ENCODE results near the gene NLRP6.
"Not testable (repeated sequence)": the region's sequence is repeated elsewhere in the genome, so short reads cannot be mapped to it uniquely, and the experiment has no call there.

Gene NLRP6

DNA sequence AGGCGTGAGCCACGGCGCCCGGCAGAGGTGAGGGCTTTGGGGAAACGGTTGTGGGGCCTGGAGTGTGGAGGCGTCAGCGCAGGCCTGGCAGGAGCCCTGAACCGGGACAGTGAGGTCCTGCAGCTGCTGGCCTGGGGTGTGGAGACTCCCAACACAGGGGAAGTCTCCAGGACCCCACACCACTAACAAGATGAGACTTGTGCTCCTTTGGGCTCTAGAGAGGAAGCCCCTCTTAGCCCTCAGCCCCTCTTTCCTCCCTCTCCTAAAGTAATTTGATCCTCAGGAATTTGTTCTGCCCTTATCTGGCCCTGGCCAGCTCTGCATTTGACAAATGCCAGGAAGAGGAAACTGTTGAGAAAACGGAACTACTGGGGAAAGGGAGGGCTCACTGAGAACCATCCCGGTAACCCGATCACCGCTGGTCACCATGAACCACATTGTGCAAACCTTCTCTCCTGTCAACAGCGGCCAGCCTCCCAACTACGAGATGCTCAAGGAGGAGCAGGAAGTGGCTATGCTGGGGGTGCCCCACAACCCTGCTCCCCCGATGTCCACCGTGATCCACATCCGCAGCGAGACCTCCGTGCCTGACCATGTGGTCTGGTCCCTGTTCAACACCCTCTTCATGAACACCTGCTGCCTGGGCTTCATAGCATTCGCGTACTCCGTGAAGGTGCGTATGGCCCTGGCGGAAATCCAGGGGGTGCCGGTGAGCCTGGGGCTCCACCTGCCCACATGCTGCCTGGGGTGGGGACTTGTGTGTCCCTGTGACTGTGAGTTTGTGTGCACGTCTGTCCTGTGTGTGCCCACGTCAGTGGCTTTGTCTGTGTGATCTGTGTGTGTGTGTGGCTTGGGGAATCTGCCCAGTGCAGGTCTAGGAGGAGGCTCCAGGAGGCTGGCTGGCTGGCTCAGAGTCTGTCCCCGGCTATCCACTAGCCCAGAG lies 29.8 kb downstream of the NLRP6 start, which contains the start of gene IFITM2:
TSS of gene IFITM2 (plus strand) at position 51 of the 943 bp plus-strand sequence. CDS start at position 428, 377 bp downstream.
- not testable (repeated sequence) for DNase-seq (ENCODE audit: low read depth, low spot score)

DNA sequence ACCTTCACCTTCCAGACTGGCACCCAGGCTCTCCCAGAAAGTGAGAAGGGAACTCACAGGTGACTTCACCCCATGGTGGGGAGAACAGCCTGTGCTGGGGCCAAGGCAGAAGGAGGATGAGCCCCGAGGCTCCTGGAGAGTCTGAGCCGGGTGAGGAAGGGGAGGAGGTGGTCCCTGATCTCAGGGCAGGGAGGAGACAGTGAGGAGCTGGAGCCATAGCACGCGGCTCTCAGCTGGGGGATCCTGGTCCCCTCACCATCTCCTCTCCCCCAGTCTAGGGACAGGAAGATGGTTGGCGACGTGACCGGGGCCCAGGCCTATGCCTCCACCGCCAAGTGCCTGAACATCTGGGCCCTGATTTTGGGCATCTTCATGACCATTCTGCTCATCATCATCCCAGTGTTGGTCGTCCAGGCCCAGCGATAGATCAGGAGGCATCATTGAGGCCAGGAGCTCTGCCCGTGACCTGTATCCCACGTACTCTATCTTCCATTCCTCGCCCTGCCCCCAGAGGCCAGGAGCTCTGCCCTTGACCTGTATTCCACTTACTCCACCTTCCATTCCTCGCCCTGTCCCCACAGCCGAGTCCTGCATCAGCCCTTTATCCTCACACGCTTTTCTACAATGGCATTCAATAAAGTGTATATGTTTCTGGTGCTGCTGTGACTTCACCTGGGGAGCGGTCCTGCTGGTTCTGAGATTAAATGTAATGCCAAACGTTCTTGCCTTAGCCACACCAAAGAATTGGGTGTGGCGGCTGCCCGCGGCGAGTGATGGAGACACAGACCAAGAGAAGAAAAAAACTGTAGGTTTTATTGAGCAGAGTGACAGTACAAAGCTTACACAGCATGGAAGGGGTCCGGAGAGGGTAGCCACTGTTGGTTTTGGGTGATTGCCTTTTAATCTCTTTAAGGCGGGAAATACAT lies 30.8 kb downstream of the NLRP6 start:
- not testable (repeated sequence) for DNase-seq (ENCODE audit: low read depth, low spot score)

DNA sequence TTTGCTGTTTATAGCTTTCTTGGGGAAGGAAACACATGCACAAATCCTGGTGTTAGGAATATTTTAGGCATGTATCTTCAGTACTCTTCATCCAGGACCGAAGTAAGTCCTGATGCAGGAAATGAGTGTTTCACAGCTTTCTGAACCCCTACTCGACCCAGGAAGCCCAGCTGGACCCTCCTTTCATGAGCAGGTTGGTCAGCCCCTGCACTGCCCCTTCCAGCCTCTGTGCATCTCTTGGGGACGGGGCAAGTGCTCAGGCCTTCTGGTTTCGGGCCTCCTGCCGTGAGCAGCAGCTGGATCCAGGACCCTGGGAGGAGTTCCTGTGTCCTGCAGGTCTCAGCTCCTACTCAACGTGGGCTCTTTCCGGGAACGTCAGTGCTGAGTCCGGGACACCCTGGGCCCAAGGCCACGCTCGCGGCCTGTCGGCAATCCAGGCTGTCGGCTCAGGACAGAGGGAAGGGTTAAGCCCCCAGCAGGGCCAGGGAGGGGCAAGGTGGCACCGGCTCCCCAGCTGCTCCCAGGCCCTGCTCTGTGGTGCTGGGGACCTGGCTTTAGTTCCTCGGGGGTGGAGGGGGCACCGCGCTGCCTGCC lies 31.9 kb downstream of the NLRP6 start:
- DNase-seq (ENCODE audit: low read depth, low spot score), result not testable (repeated sequence)

DNA sequence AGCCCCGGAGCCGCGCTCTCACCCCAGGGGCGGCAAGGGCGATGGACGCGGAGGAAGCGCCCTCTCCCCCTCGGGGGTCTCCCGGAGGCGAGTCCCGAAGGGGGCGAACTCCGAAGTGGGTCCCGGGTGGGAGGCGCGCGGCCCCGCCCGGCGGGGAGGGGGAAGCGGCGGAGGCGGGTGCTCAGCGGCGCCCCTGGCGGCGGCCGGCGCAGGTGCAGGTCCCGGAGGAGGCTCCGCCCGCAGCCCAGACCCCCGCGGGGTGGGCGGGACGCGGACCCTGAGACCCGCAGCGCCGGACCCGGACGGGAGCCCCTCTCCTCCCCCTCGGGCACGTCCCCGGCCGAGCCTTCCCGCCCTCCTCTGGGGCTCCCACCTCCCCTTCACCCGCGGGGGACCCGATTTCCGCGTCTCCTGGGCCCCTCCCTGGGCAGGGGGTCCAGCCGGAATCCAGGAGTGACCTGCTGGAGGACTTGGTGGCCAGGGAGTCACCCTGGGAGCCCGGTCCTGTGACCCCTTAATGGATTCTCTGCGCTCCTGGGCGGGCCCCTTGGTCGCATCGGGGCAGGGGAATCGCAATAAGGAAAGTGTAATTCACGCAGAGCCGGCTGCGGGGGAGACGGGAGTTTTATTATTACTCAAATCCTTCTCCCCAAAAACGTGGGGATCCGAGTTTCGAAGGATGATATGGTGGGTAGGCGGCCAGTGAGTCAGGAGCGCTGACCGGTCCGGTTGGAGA lies 33.0 kb downstream of the NLRP6 start:
- not testable (repeated sequence) for DNase-seq (ENCODE audit: low read depth, low spot score)

DNA sequence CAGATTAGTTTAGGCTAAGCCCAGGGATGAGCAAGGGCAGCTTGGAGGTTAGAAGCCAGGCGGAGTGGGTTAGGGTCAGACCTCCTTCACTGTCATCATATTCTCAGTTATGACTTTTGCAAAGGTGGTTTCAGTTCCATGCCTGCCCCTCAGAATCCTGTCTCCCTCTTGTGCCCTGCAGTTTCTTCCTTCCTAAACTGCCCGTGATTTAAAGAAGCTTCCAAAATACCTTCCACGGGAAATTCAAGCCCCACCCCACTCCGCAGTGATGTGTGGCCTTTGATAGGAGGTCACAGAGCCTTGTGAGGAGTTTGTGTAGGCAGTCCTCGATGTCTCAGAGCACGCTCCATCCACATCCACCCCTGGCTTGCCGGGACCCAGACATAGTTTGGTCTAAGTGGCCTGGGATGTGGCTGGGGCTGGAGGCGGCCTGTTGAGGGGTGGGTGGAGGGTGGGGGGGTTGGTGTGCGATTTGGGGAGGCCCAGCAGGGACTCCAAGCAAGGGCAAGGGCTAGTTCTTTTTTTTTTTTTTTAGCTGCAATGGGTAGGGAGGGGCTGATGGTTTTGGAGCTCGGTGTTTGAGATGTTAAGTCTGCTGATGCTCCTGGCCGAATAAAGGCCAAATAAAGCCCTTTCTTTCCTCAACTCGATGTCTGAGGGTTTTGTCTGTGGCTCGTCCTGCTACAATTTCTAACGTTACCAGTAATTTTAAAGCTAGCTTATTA lies 34.0 kb downstream of the NLRP6 start:
- no peak for DNase-seq (ENCODE audit: low read depth, low spot score)

DNA sequence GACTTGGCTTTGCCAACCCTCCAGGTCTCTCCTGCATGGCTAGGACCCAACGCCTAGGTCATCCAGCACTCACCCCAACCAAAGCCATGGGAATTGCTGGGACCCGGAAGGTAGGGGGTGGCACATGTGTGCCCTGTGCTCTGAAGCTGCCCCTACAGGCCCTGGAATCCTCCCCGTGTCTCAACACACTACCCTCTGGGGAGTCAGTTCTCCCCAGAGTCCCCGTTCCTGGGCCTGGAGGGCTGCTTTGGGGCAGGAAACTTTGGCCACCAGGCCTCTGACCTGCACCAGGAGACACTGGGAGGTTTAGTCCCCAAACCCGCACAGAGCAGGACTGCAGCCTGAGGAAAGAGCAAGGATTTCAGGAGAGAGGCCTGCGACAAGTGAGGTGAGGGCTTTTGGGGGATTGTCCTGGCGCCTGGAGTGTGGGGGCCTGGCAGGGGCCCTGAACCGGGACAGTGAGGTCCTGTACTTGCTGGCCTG lies 35.1 kb downstream of the NLRP6 start:
- no peak for DNase-seq (ENCODE audit: low read depth, low spot score)

DNA sequence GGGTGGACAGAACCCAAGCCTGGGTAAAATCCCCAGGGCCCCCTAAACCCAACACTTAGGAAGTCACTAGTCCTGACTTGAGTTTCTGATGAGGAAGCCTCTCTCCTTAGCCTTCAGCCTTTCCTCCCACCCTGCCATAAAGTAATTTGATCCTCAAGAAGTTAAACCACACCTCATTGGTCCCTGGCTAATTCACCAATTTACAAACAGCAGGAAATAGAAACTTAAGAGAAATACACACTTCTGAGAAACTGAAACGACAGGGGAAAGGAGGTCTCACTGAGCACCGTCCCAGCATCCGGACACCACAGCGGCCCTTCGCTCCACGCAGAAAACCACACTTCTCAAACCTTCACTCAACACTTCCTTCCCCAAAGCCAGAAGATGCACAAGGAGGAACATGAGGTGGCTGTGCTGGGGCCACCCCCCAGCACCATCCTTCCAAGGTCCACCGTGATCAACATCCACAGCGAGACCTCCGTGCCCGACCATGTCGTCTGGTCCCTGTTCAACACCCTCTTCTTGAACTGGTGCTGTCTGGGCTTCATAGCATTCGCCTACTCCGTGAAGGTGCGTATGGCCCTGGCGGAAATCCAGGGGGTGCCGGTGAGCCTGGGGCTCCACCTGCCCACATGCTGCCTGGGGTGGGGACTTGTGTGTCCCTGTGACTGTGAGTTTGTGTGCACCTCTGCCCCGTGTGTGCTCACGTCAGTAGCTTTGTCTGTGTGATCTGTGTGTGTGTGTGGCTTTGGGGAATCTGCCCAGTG lies 35.8 kb downstream of the NLRP6 start, which contains the start of gene IFITM1:
TSS of gene IFITM1 (plus strand) at position 254 of the 767 bp plus-strand sequence. CDS start at position 385, 131 bp downstream.
- no peak for DNase-seq (ENCODE audit: low read depth, low spot score)

DNA sequence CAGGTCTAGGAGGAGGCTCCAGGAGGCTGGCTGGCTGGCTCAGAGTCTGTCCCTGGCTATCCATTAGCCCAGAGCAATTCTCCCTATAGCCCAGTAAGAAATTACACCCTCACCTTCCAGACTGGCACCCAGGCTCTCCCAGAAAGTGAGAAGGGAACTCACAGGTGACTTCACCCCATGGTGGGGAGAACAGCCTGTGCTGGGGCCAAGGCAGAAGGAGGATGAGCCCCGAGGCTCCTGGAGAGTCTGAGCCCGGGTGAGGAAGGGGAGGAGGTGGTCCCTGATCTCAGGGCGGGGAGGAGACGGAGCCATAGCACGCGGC lies 36.3 kb downstream of the NLRP6 start:
- not testable (repeated sequence) for DNase-seq (ENCODE audit: low read depth, low spot score)

DNA sequence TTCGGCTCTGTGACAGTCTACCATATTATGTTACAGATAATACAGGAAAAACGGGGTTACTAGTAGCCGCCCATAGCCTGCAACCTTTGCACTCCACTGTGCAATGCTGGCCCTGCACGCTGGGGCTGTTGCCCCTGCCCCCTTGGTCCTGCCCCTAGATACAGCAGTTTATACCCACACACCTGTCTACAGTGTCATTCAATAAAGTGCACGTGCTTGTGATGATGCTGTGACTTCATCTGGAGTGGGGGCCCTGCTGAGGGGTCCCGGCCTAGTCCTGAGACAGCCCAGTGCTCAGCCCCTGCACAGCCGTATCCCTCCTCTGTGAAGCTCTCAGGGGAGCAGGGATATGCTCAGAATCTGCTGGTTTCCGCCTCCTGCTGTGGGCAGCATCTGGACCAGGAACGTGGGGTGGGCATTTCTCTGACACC lies 36.9 kb downstream of the NLRP6 start:
- DNase-seq (ENCODE audit: low read depth, low spot score), result no peak

DNA sequence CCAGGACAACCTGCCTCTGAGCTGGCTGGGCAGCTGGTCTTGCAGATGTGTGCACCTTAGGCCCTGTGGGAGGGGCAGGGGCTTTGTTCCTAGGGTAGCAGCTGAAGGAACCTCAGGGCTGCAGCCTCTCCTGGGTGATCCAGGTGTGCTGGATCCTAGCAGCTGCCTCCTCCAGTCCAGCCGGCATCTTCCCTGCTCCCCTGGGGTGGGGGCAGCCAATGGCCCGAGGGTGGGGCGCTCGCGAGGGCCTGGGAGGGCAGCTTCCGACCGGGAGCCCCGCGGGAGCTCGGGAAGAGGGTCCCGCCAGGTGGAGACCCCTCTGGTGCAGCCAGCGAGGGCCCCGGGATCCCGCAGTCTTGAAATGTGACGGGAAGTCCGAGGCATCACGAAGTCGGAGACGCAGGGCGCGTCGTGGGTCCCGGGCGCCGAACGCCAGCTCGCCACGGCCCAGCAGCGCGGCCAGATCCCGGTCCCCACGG lies 37.3 kb downstream of the NLRP6 start:
- no peak for DNase-seq (ENCODE audit: low read depth, low spot score)

DNA sequence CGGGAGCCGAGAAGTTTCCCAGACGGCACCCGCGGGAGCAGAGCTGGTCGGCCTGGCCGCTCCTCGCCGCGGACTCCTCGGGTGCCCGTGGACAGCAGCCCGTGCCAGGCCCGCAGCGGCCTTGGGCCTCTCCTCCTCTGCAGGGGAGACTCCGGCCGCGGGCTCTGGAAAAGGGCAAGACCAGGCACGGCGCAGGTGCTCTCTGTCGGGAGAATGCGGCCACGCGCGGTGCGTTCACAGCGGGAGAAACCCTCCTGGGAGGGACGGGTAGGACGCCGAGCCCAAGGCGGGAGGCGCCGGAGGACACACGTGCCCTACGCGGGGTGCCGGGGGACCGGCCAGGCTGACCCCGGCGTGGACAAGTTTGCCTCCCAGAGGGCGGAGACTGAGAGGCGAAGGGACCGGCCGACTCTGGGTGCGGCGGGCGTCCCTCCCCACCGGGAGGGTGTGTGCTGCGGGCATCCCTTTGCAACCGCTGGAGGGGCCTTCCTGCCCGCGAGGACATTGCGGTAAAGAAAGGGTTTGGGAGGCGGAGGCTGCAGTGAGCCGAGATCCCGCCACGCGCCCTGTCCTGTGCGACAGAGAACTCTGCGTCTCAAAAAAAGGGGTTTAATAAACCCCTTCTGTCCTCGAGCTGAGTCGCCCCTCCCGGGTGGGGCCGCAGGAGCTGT lies 38.0 kb downstream of the NLRP6 start:
- no peak for DNase-seq (ENCODE audit: low read depth, low spot score)

DNA sequence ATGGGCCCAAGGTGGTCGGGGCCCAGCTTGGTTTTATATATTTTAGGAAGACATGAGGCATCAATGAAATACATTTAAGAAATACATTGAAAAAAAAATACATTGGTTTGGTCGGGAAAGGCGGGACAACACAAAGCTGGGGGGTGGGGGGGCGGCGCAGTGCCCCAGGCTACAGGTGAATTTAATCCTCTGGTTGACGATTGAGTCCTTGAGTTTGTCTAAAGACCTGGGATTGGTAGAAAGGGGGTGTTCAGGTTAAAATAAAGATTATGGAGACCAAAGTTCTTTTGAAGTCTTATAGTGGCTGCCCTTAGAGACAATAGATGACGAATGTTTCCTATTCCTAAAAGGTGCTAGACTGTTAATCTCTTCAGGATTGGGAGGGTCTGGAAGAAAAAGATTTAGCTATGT lies 38.7 kb downstream of the NLRP6 start:
- DNase-seq (ENCODE audit: low read depth, low spot score), result no peak

DNA sequence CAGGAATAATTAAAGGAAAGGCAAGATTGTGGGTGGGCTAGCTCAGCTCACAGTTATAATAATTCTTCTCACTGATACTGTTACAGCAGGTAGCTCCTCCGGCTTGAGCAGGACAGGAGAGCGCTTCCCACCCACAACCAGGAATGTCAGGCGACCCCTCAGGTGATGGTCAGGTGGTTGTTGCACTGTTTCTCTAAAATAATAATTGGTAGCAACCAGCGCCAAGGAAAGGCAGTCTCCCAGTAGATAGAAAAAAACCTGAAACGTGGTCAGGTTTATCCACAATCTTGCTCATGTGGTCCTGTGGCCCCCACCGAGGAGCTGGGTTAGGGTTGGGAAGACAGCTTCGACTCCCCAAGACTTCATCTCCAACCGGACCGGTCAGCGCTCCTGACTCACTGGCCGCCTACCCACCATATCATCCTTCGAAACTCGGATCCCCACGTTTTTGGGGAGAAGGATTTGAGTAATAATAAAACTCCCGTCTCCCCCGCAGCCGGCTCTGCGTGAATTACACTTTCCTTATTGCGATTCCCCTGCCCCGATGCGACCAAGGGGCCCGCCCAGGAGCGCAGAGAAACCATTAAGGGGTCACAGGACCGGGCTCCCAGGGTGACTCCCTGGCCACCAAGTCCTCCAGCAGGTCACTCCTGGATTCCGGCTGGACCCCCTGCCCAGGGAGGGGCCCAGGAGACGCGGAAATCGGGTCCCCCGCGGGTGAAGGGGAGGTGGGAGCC lies 39.6 kb downstream of the NLRP6 start:
- not testable (repeated sequence) for DNase-seq (ENCODE audit: low read depth, low spot score)

DNA sequence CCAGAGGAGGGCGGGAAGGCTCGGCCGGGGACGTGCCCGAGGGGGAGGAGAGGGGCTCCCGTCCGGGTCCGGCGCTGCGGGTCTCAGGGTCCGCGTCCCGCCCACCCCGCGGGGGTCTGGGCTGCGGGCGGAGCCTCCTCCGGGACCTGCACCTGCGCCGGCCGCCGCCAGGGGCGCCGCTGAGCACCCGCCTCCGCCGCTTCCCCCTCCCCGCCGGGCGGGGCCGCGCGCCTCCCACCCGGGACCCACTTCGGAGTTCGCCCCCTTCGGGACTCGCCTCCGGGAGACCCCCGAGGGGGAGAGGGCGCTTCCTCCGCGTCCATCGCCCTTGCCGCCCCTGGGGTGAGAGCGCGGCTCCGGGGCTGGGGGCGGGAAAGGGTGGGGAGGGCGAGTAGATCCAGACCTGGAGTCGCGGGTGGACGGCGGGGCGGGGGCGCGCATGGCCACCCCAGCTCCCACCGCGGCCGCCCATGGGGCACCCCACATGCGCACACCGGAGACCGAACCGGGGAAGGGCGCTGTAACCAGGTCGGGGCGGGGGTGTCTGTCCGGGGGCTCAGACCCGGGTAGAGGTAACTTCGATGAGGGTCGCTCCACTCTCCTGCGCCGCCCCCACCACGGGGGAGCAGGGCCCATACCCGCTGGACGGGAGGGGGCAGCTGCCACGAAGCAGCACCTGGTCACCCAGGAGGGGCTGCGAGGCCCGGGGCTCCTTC lies 40.4 kb downstream of the NLRP6 start:
- not testable (repeated sequence) for DNase-seq (ENCODE audit: low read depth, low spot score)

DNA sequence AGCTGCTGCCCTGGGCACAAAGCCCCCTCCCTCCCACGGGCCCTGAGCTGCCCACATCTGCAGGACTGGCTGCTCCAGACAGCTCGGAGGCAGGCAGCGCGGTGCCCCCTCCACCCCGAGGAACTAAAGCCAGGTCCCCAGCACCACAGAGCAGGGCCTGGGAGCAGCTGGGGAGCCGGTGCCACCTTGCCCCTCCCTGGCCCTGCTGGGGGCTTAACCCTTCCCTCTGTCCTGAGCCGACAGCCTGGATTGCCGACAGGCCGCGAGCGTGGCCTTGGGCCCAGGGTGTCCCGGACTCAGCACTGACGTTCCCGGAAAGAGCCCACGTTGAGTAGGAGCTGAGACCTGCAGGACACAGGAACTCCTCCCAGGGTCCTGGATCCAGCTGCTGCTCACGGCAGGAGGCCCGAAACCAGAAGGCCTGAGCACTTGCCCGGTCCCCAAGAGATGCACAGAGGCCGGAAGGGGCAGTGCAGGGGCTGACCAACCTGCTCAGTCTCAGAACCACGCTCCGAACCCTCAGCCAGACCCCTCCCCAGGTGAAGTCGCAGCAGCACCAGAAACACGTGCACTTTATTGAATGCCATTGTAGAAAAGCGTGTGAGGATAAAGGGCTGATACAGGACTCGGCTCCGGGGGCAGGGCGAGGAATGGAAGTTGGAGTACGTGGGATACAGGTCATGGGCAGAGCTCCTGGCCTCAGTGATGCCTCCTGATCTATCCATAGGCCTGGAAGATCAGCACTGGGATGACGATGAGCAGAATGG lies 41.1 kb downstream of the NLRP6 start:
- not testable (repeated sequence) for DNase-seq (ENCODE audit: low read depth, low spot score)

DNA sequence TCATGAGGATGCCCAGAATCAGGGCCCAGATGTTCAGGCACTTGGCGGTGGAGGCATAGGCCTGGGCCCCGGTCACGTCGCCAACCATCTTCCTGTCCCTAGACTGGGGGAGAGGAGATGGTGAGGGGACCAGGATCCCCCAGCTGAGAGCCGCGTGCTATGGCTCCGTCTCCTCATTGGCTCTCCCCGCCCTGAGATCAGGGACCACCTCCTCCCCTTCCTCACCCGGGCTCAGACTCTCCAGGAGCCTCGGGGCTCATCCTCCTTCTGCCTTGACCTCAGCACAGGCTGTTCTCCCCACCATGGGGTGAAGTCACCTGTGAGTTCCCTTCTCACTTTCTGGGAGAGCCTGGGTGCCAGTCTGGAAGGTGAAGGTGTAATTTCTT lies 41.7 kb downstream of the NLRP6 start:
- DNase-seq (ENCODE audit: low read depth, low spot score), result not testable (repeated sequence)

DNA sequence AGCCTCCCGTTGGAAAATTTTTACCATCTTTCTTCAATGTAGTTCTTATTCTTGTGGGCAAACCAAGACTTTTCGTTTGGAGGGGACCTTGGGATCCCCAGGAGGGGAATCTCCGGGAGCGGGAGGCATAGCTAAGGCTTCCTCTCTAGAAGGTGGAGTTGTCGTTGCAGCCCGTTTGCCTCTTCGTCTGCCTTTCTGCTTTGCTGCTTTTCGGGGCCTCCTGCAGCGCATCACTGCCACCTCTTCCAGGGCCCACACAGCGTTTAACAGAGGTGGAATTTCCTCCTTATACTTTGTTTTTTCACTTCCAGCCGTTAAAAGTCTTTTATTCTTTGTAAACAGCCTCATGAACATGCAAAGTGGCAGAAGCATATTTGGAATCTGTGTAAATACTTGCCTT lies 45.9 kb downstream of the NLRP6 start:
- no peak for DNase-seq (ENCODE audit: low read depth, low spot score)

Data from activated naive CD8-positive, alpha-beta T cell treated with anti-CD3 and anti-CD28 coated beads, Interleukin-2, amount 50 U/mL, for 16 hours (primary cell).